GM12891 (cell line): ENCODE data around the gene CYP26C1.
A peak's percentile ranks its signal among the peaks of the same experiment; 100 is the strongest.

Source experiments
- DNase-seq: peaks from one replicate; pipeline ENCODE4 v3.0.0; 2011; ENCODE audit warnings: low spot score; ENCODE audit not compliant: insufficient read length
- FAIRE-seq: peaks from 2 replicates; lab custom pipeline; 2011; peaks lifted over from hg19 to GRCh38; lab: Jason Lieb, UNC
- PAX5 ChIP-seq: IDR thresholded peaks from 2 replicates; pipeline ENCODE4 v1.6.1; 2011; ENCODE audit warnings: low read length, moderate library complexity, mild to moderate bottlenecking; ENCODE audit not compliant: insufficient read depth, severe bottlenecking
- POLR2A ChIP-seq: IDR thresholded peaks from 2 replicates; pipeline ENCODE4 v1.6.1; 2011; ENCODE audit warnings: low read depth, low read length, control low read depth
- POLR2AphosphoS5 ChIP-seq: IDR thresholded peaks from 2 replicates; pipeline ENCODE4 v1.6.1; 2011; ENCODE audit warnings: low read depth, low read length, control low read depth
- POU2F2 ChIP-seq: IDR thresholded peaks from 2 replicates; pipeline ENCODE4 v1.6.1; 2011; ENCODE audit warnings: low read depth, mild to moderate bottlenecking, control low read depth, low read length, moderate library complexity
- SPI1 ChIP-seq: IDR thresholded peaks from 2 replicates; pipeline ENCODE4 v1.6.1; 2011; ENCODE audit warnings: low read depth, low read length, control low read depth
- TAF1 ChIP-seq: IDR thresholded peaks from 2 replicates; pipeline ENCODE4 v1.6.1; 2011; ENCODE audit warnings: low read depth, low read length, control low read depth

CYP26C1 gene

GRCh38 chr10:93075369-93076221 lies 15.0 kb downstream of the CYP26C1 start:
- TF ChIP-seq POLR2A (no peak), POU2F2 (no peak), SPI1 (no peak), PAX5 (no peak), TAF1 (no peak), POLR2AphosphoS5 (no peak)
- no peak for FAIRE-seq
- DNase-seq: peak; percentile 45

DNA sequence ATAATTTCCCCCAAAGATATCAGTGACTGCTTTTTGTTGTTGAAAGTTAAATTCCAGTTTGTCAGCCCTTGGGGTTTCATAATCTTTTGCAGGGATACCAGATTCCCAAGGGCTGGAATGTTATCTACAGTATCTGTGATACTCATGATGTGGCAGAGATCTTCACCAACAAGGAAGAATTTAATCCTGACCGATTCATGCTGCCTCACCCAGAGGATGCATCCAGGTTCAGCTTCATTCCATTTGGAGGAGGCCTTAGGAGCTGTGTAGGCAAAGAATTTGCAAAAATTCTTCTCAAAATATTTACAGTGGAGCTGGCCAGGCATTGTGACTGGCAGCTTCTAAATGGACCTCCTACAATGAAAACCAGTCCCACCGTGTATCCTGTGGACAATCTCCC lies 16.3 kb downstream of the CYP26C1 start:
- DNase-seq (no peak), FAIRE-seq (no peak)
- TF ChIP-seq TAF1 (no peak), POLR2AphosphoS5 (no peak), SPI1 (no peak), PAX5 (no peak)

DNA sequence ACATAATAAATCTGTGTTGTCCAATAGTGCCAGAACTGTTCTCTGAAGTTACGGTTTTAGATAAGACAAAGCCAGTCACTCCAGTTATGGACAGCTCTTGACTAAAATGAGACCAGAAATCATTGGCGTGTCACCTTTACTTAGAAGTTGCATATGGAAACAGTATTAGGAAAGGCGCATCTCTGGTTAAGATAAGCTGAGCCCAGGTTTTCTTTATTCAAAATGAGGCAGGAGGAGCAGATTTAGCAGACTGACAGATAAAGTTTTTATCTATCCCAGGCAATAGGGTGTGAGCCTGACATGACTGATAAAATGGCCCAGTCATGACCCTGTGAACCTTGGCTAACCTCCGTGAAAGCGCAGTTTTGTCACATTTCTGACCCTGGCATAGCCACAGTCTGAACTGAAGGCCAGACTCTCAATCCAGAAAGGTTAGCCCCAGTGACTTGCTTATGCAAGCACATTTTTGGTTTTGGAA lies 17.3 kb downstream of the CYP26C1 start:
- FAIRE-seq: no peak
- DNase-seq: no peak
- TF ChIP-seq SPI1 (no peak), POU2F2 (no peak), POLR2AphosphoS5 (no peak), TAF1 (no peak), POLR2A (no peak), PAX5 (no peak)

- no peak for DNase-seq
- no peak for TF ChIP-seq POLR2AphosphoS5
- TF ChIP-seq POU2F2: no peak
- TF ChIP-seq SPI1: no peak
- TF ChIP-seq TAF1: no peak
- no peak for TF ChIP-seq POLR2A
- no peak for TF ChIP-seq PAX5
- no peak for FAIRE-seq
These were observed 19.2 kb downstream of the CYP26C1 start for GRCh38 chr10:93079663-93080349.

GRCh38 chr10:93080350-93081046 lies 19.9 kb downstream of the CYP26C1 start:
- DNase-seq (peak; percentile 62), FAIRE-seq (peak; percentile 73)
- TF ChIP-seq SPI1: no peak
- no peak for TF ChIP-seq POU2F2
- TF ChIP-seq POLR2A: no peak
- no peak for TF ChIP-seq POLR2AphosphoS5
- no peak for TF ChIP-seq PAX5
- no peak for TF ChIP-seq TAF1

DNA sequence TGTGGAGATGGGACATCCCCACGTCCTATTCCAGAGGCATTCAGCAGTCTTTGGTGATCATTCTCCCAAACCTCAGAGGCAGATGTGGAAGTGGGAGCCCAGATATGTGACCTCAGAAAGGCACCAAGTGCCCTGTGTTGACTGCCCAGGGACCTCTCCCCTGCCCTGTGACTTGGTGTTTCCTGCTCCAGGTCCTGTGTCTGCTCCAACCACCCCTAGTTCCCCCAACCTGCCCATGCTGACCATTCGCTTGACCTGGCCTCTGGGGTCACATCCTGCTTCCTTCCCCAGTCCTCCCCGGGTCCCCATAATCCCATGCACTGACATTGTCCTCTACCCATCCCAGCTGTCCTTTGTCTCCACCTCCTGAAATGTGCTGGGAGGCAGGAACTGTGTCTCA lies 20.7 kb downstream of the CYP26C1 start:
- DNase-seq: no peak
- TF ChIP-seq POU2F2 (no peak), PAX5 (no peak), SPI1 (no peak), POLR2A (no peak), TAF1 (no peak), POLR2AphosphoS5 (no peak)
- no peak for FAIRE-seq

DNA sequence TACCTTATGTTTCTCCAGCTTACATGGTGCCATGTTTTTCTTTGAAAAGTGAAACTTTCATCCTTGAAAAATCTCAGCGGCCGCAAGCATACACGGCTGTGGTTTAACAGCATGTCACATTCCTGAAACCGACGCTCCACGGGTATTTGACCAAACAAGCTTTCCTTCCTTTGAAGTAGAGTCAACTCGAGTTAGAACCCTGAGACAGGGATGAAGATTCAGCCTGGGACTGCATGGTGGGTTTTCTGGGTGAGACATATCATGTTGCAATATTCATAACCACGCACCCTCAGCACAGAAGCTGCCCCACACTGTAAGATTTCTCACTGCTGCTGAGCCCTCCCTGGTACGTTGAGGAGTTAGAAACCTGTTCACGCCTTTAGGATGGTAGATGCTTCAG lies 21.2 kb downstream of the CYP26C1 start:
- FAIRE-seq (no peak), DNase-seq (no peak)
- TF ChIP-seq PAX5 (no peak), SPI1 (no peak), POU2F2 (no peak), POLR2A (no peak)

DNA sequence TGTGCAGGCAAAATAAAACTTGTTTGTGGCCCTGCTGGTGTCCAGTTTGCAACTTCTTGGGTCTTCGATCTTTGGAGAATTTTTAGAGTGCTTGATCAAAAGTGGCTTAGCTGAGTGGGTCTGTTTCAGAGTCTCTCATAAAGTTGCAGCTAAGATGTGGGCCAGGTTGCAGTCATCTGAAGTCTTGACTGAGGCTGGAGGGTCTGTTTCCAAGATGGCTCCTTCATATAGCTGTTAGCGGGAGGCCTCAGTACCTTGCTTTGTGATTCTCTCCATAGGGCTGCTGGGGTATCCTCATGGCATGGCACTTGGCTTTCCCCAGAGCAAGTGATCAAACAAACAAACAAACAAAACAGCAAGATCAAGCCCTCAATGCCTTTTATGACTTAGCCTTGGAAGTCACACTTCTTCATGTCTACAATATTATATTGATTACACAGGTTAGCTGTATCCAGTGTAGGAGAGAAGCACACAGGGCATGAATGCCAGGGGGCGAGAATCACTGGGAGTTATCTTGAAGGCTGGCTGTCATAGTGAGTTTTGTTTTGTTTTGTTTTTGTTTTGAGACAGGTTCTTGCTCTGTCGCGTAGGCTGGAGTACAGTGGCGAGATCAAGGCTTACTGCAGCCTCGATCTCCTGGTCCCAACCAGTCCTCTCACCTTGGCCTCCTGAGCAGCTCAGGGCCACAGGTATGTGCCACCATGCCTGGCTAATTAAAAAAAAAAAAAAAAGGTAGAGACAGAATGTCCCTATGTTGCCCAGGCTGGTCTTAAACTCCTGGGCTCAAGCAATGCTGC lies 23.3 kb downstream of the CYP26C1 start:
- TF ChIP-seq POLR2A (no peak), POU2F2 (no peak), POLR2AphosphoS5 (no peak), TAF1 (no peak), PAX5 (no peak), SPI1 (no peak)
- no peak for DNase-seq
- no peak for FAIRE-seq
